ENCODE results near the gene SLC39A11. TPM values are rescaled to one million over a fixed set of nuclear protein-coding genes. Genes with fewer than 3 reads are reported as not detected.

The SLC39A11 gene
- total RNA-seq, 1 donor: 15.8 TPM

- no peak overlapping the region for H3K4me3 ChIP-seq (ENCODE audit: low read depth, low read length)
- DNase-seq (ENCODE audit: low read depth): no peak
- TF ChIP-seq CTCF (IDR thresholded peaks at IDR 0.05; ENCODE audit: insufficient read depth, low read length): no peak
Measured at GRCh38 chr17:73123606-73124320, 31.3 kb upstream of the SLC39A11 start.

DNA sequence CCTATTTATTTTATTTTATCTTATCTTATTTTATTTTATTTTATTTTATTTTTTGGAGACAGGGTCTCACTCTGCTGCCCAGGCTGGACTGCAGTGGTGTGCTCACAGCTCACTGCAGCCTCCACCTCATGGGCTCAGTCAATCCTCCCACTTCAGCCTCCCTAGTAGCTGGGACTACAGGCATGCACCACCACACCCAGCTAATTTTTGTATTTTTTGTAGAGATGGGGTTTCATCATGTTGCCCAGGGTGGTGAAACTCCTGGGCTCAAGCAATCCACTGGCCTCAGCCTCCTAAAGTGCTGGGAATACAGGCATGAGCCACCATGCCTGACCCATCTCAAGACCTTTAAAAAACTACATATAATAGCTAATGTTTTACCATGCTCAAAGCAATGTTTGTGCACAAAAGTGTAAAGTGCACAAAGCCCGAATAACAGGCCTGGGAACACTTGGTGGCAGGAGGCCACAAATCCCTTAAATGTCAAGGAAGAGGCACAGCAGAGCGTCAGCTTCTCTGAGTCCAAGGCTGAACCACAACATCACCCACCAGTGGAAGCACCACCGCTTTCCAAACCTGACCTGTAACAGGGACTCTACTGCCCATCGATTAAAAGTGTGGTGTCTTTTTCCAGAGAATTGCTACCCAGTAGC, 30.6 kb upstream of the SLC39A11 start:
- no peak for TF ChIP-seq CTCF (IDR thresholded peaks at IDR 0.05; ENCODE audit: insufficient read depth, low read length)
- no peak for DNase-seq (ENCODE audit: low read depth)
- no peak overlapping the region for H3K4me3 ChIP-seq (ENCODE audit: low read depth, low read length)

DNA sequence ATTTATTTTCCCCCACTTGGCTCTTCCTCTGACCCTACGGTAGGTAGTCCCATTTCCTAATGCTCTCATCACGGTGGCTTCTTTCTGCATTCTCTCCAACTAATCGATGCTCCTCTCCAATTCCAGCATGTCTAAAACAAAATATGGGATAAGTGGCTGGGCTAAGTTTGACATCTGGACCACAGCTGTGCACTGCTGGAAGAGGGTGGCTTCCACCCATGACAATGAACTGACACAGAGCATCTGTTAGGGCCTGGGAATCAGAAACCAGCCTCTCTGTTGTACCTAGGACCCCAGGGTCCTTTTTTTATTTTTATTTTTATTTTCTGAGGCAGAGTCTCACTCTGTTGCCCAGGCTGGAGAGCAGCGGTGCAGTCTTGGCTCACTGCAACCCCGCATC, 29.0 kb upstream of the SLC39A11 start:
- no peak for DNase-seq (ENCODE audit: low read depth)
- TF ChIP-seq CTCF (IDR thresholded peaks at IDR 0.05; ENCODE audit: insufficient read depth, low read length): no peak
- H3K4me3 ChIP-seq (ENCODE audit: low read depth, low read length): no peak overlapping the region

DNA sequence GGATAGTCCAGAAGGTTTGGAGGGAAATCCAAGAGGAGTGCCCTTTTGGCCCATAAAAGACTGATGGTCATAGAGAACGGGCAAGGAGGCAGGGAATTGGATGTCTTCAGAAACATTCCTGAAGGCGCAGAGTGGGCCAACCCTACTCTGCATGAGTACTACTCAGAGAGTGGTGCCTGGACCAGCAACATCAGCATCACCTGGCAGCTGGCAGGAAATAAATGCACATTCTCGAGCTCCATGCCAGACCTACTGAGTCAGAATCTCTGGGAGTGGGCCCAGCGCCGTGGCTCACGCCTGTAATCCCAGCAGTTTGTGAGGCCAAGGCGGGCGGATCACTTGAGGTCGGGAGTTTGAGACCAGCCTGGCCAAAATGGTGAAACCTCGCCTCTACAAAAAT, 27.1 kb upstream of the SLC39A11 start:
- no peak for TF ChIP-seq CTCF (IDR thresholded peaks at IDR 0.05; ENCODE audit: insufficient read depth, low read length)
- DNase-seq (ENCODE audit: low read depth): no peak
- no peak overlapping the region for H3K4me3 ChIP-seq (ENCODE audit: low read depth, low read length)

DNA sequence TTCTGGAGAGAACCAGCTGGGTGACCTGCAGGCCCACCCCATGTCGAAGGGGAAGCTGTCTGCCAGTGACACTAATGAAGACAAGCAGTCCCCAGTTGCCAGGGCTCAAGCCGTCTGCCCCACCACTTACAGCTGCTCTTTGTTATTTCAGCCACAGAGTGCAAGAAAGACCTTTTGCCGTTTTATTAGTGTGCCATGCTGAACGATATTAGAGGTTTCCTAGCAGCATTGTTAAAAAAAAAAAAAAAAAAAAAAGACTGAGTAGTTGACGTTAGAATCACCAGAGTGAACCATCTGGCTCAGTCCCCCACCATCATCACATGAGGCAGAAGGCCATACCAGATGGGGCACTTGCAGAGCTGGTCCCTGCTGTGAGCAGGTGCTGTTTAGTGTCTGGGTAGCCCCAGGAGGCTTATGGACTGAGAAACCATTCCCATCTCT, 26.5 kb upstream of the SLC39A11 start:
- no peak overlapping the region for H3K4me3 ChIP-seq (ENCODE audit: low read depth, low read length)
- no peak for DNase-seq (ENCODE audit: low read depth)
- TF ChIP-seq CTCF (IDR thresholded peaks at IDR 0.05; ENCODE audit: insufficient read depth, low read length): no peak

GRCh38 chr17:73118139-73118538, 25.7 kb upstream of the SLC39A11 start:
- no peak overlapping the region for H3K4me3 ChIP-seq (ENCODE audit: low read depth, low read length)
- DNase-seq (ENCODE audit: low read depth): no peak
- no peak for TF ChIP-seq CTCF (IDR thresholded peaks at IDR 0.05; ENCODE audit: insufficient read depth, low read length)

Measured in fibroblast of the aortic adventitia (primary cell).